HL-60 (cell line): Measurements from ENCODE around the gene LEPR.
A peak's percentile ranks its signal among the peaks of the same experiment; 100 is the strongest.

Experiments
- DNase-seq, 2 experiments: peaks; one replicate each; pipeline ENCODE4 v3.0.0-alpha.2; 2010 to 2020; ENCODE audit warnings: low read depth in 1 of 2, low spot score in 1 of 2
- H3K27ac ChIP-seq: fragments of 250-450 bp; sonication (Bioruptor Pico); replicated peaks from 2 replicates; pipeline ENCODE4 v1.5.1; 2020; ENCODE audit warnings: mild to moderate bottlenecking, moderate library complexity
- H3K27me3 ChIP-seq: fragments of 250-450 bp; sonication (Bioruptor Pico); 2 replicates; pipeline ENCODE4 v1.5.1; 2021; ENCODE audit warnings: mild to moderate bottlenecking, moderate library complexity; ENCODE audit not compliant: insufficient read depth, poor library complexity, severe bottlenecking
- H3K4me3 ChIP-seq: replicated peaks from 2 replicates; pipeline ENCODE4 v1.5.1; 2011; ENCODE audit warnings: mild to moderate bottlenecking, control low read depth, low read length; ENCODE audit not compliant: insufficient read depth
- GABPA ChIP-seq: IDR thresholded peaks from 2 replicates; pipeline ENCODE4 v1.6.1; 2012; ENCODE audit warnings: low read depth
- POLR2AphosphoS5 ChIP-seq: IDR thresholded peaks from 2 replicates; pipeline ENCODE4 v1.6.1; 2012; ENCODE audit warnings: low read depth
- SPI1 ChIP-seq: IDR thresholded peaks from 2 replicates; pipeline ENCODE4 v1.6.1; 2012; ENCODE audit warnings: low read depth, mild to moderate bottlenecking, borderline replicate concordance
- long read RNA-seq: library from polyadenylated mRNA; unstranded; transcript quantifications from one replicate; pipeline ENCODE4 v2.0.0, GENCODE V29; 2020
- TF ChIP-seq, protein P1 (sequence below): IDR thresholded peaks from one replicate; pipeline ENCODE4 v1.5.1; 2011; ENCODE audit warnings: low read length, control low read depth, inconsistent platforms; ENCODE audit not compliant: insufficient read depth
- TF ChIP-seq, protein P2 (sequence below): IDR thresholded peaks from 2 replicates; pipeline ENCODE4 v1.6.1; 2012; ENCODE audit warnings: low read depth; ENCODE audit not compliant: insufficient replicate concordance

The LEPR gene, protein sequence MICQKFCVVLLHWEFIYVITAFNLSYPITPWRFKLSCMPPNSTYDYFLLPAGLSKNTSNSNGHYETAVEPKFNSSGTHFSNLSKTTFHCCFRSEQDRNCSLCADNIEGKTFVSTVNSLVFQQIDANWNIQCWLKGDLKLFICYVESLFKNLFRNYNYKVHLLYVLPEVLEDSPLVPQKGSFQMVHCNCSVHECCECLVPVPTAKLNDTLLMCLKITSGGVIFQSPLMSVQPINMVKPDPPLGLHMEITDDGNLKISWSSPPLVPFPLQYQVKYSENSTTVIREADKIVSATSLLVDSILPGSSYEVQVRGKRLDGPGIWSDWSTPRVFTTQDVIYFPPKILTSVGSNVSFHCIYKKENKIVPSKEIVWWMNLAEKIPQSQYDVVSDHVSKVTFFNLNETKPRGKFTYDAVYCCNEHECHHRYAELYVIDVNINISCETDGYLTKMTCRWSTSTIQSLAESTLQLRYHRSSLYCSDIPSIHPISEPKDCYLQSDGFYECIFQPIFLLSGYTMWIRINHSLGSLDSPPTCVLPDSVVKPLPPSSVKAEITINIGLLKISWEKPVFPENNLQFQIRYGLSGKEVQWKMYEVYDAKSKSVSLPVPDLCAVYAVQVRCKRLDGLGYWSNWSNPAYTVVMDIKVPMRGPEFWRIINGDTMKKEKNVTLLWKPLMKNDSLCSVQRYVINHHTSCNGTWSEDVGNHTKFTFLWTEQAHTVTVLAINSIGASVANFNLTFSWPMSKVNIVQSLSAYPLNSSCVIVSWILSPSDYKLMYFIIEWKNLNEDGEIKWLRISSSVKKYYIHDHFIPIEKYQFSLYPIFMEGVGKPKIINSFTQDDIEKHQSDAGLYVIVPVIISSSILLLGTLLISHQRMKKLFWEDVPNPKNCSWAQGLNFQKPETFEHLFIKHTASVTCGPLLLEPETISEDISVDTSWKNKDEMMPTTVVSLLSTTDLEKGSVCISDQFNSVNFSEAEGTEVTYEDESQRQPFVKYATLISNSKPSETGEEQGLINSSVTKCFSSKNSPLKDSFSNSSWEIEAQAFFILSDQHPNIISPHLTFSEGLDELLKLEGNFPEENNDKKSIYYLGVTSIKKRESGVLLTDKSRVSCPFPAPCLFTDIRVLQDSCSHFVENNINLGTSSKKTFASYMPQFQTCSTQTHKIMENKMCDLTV
- long read RNA-seq, full-length matches to known transcripts, result 7 of 28 reads
- long read RNA-seq, partial matches to known transcripts, result 5 of 28 reads
- long read RNA-seq, other reads (novel, unspliced or antisense), result 16 of 28 reads

DNA sequence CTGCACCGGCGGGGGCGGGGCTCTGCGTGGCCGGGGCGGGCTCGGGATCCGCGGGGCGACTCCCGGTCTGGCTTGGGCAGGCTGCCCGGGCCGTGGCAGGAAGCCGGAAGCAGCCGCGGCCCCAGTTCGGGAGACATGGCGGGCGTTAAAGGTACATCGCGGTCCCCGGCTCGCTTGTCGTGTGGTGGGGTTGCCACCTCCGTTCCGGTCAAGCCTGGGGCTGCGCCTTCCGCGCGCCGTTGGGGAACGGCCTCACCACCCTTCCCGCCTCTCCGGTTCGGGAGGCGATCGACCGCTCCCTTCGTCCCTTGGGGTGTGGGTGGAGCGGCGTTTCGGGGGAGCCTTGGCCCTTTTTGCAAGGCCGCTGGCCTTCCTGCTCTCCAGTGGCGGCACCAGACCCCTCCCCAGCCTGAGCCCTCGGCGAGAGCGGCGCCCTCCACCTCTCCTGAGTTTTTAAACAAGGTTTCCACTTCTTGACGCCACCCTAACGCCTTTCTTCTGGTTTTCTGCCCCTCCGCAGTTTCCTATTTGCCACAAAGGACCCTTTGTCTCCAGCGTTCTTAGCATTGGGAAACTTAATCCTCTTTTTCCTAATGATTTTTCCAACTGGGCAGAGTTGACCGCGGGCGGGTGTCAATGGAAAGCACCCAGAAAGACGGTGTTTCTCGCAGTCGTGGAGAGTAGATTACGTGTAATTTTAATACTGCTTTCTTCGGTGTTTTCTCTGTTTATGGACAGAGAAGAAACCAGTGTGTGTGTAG is at the start of gene LEPR, which contains the start of gene LEPROT:
LEPR (plus strand) TSS at position 79 of the 761 bp plus-strand sequence. CDS start 144,898 bp downstream, outside the sequence.
LEPROT (plus strand) TSS at position 79 of the 761 bp plus-strand sequence; CDS start at position 136, 57 bp downstream.
- TF ChIP-seq POLR2AphosphoS5 (peak; percentile 63; the same call in 1 of the 2 replicates), GABPA (peak; percentile 43; the same call in 1 of the 2 replicates), SPI1 (no peak)
- TF ChIP-seq, protein P1, sequence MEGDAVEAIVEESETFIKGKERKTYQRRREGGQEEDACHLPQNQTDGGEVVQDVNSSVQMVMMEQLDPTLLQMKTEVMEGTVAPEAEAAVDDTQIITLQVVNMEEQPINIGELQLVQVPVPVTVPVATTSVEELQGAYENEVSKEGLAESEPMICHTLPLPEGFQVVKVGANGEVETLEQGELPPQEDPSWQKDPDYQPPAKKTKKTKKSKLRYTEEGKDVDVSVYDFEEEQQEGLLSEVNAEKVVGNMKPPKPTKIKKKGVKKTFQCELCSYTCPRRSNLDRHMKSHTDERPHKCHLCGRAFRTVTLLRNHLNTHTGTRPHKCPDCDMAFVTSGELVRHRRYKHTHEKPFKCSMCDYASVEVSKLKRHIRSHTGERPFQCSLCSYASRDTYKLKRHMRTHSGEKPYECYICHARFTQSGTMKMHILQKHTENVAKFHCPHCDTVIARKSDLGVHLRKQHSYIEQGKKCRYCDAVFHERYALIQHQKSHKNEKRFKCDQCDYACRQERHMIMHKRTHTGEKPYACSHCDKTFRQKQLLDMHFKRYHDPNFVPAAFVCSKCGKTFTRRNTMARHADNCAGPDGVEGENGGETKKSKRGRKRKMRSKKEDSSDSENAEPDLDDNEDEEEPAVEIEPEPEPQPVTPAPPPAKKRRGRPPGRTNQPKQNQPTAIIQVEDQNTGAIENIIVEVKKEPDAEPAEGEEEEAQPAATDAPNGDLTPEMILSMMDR, result no peak
- Histone ChIP-seq H3K4me3 (peak within 1 kb of the TSS; percentile 77), H3K27ac (peak within 1 kb of the TSS; percentile 95), H3K27me3 (peaks cover 4% of the 10 kb centered on the region)
- no peak for DNase-seq

DNA sequence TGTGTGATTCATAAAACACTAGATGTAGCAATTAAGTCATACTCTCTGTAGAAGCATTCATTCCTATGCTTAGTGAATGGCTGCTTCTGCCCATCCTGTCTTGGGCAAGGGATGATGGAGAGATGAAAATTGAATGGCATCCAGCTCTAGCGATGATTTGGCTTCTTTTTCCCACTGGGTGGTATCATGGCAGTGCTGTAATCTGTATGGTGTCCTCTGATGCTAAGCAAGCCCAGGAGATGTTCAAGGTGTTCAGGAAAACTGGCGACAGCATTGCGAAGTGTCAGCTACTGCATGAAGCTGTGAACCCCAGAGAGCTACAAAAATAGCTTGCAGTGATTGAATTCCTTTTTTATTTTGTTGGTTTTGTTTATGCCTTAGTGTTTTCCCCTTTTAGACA is 48.9 kb upstream of the LEPR start:
- TF ChIP-seq, protein P1, result no peak
- no peak for TF ChIP-seq SPI1
- TF ChIP-seq GABPA, result no peak
- no peak for TF ChIP-seq POLR2AphosphoS5
- TF ChIP-seq, protein P2, sequence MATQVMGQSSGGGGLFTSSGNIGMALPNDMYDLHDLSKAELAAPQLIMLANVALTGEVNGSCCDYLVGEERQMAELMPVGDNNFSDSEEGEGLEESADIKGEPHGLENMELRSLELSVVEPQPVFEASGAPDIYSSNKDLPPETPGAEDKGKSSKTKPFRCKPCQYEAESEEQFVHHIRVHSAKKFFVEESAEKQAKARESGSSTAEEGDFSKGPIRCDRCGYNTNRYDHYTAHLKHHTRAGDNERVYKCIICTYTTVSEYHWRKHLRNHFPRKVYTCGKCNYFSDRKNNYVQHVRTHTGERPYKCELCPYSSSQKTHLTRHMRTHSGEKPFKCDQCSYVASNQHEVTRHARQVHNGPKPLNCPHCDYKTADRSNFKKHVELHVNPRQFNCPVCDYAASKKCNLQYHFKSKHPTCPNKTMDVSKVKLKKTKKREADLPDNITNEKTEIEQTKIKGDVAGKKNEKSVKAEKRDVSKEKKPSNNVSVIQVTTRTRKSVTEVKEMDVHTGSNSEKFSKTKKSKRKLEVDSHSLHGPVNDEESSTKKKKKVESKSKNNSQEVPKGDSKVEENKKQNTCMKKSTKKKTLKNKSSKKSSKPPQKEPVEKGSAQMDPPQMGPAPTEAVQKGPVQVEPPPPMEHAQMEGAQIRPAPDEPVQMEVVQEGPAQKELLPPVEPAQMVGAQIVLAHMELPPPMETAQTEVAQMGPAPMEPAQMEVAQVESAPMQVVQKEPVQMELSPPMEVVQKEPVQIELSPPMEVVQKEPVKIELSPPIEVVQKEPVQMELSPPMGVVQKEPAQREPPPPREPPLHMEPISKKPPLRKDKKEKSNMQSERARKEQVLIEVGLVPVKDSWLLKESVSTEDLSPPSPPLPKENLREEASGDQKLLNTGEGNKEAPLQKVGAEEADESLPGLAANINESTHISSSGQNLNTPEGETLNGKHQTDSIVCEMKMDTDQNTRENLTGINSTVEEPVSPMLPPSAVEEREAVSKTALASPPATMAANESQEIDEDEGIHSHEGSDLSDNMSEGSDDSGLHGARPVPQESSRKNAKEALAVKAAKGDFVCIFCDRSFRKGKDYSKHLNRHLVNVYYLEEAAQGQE, result no peak
- no peak for DNase-seq
- no peak overlapping the region for H3K4me3 ChIP-seq
- H3K27me3 ChIP-seq, result no peaks in the 10 kb centered on the region
- H3K27ac ChIP-seq, result no peak overlapping the region

GRCh38 chr1:65372557-65372956 is 47.9 kb upstream of the LEPR start:
- TF ChIP-seq, protein P2, result no peak
- no peak for TF ChIP-seq POLR2AphosphoS5
- no peak for TF ChIP-seq GABPA
- no peak for TF ChIP-seq SPI1
- TF ChIP-seq, protein P1, result no peak

More at GRCh38 chr1:65372557-65372956, 47.9 kb upstream of the LEPR start:
- Histone ChIP-seq H3K27ac (no peak overlapping the region), H3K4me3 (no peak overlapping the region), H3K27me3 (no peaks in the 10 kb centered on the region)
- no peak for DNase-seq
